HEK293 (cell line): Measurements from ENCODE around the gene SPATA1.

Experiments
- CTCF ChIA-PET: fragments of 350-600 bp; formaldehyde crosslinking; extraction: SDS; loops from one replicate; lab custom pipeline; 2021; ENCODE audit warnings: antibody characterized with exemption; lab: Yijun Ruan, JAX
- POLR2A ChIA-PET: fragments of 300-600 bp; formaldehyde crosslinking; extraction: SDS; loops from one replicate; lab custom pipeline; 2020; ENCODE audit warnings: antibody characterized with exemption, inconsistent platforms; lab: Yijun Ruan, JAX
- H3K27ac ChIP-seq: fragments of 200-500 bp; sonication (Bioruptor generic); 2 replicates; pipeline ENCODE4 v1.5.1; 2014; ENCODE audit warnings: low read depth, low read length, control low read depth, inconsistent platforms; ENCODE audit errors: extremely low read depth
- H3K36me3 ChIP-seq, 2 experiments: fragments of 200-500 bp in 1 of 2; sonication (Bioruptor generic) in 1 of 2; 1 replicate in 1 of 2; 2 replicates in 1 of 2; pipeline ENCODE4 v1.5.1; 2014 to 2017; ENCODE audit warnings: inconsistent platforms in 2 of 2, low read length in 2 of 2; ENCODE audit not compliant: control insufficient read depth in 2 of 2, insufficient read depth in 1 of 2
- H3K4me1 ChIP-seq: fragments of 200-500 bp; sonication (Bioruptor generic); 2 replicates; pipeline ENCODE4 v1.5.1; 2014; ENCODE audit warnings: mild to moderate bottlenecking, low read length, inconsistent platforms; ENCODE audit not compliant: control insufficient read depth, insufficient read depth
- H3K4me3 ChIP-seq: 2 replicates; pipeline ENCODE4 v1.5.1; 2011; ENCODE audit warnings: low read depth, mild to moderate bottlenecking, control low read depth, low read length, moderate library complexity
- H3K9me3 ChIP-seq: fragments of 200-500 bp; sonication (Bioruptor generic); 2 replicates; pipeline ENCODE4 v1.5.1; 2014; ENCODE audit warnings: low read depth, low read length, inconsistent platforms; ENCODE audit not compliant: control insufficient read depth, insufficient read depth
- ATF2 ChIP-seq: fragments of 450-650 bp; formaldehyde crosslinking; IDR thresholded peaks from 2 replicates; pipeline ENCODE4 v1.5.1; 2016; ENCODE audit warnings: missing biosample characterization, missing genetic modification characterization, low read depth
- KLF7 ChIP-seq: fragments of 450-650 bp; formaldehyde crosslinking; IDR thresholded peaks from 2 replicates; pipeline ENCODE4 v1.5.1; 2016; ENCODE audit warnings: missing biosample characterization, missing genetic modification characterization, borderline replicate concordance
- PATZ1 ChIP-seq: fragments of 450-650 bp; formaldehyde crosslinking; IDR thresholded peaks from 2 replicates; pipeline ENCODE4 v1.5.1; 2016; ENCODE audit warnings: missing biosample characterization, missing genetic modification characterization
- REPIN1 ChIP-seq: fragments of 450-650 bp; formaldehyde crosslinking; IDR thresholded peaks from 2 replicates; pipeline ENCODE4 v1.5.1; 2017; ENCODE audit warnings: missing biosample characterization, missing genetic modification characterization, low read depth
- ZBTB44 ChIP-seq: fragments of 450-650 bp; IDR thresholded peaks from 2 replicates; pipeline ENCODE4 v1.5.1; 2018; ENCODE audit warnings: missing biosample characterization, mild to moderate bottlenecking, missing genetic modification characterization
- ZFHX2 ChIP-seq: fragments of 450-650 bp; formaldehyde crosslinking; conservative IDR thresholded peaks from 2 replicates; pipeline ENCODE4 v1.5.1; 2016; ENCODE audit warnings: missing biosample characterization, missing genetic modification characterization
- ZFP3 ChIP-seq: fragments of 450-650 bp; formaldehyde crosslinking; IDR thresholded peaks from 2 replicates; pipeline ENCODE4 v1.5.1; 2016; ENCODE audit warnings: low read depth, missing biosample characterization, missing genetic modification characterization
- ZNF112 ChIP-seq: fragments of 450-650 bp; formaldehyde crosslinking; IDR thresholded peaks from 2 replicates; pipeline ENCODE4 v1.5.0; 2017; ENCODE audit warnings: missing biosample characterization, missing genetic modification characterization
- ZNF140 ChIP-seq: fragments of 450-650 bp; formaldehyde crosslinking; IDR thresholded peaks from 2 replicates; pipeline ENCODE4 v1.5.1; 2016; ENCODE audit warnings: missing biosample characterization, missing genetic modification characterization
- ZNF2 ChIP-seq: fragments of 450-650 bp; formaldehyde crosslinking; IDR thresholded peaks from 2 replicates; pipeline ENCODE4 v1.5.1; 2016; ENCODE audit warnings: missing biosample characterization, missing genetic modification characterization
- ZNF335 ChIP-seq: fragments of 450-650 bp; formaldehyde crosslinking; conservative IDR thresholded peaks from 2 replicates; pipeline ENCODE4 v1.5.1; 2016; ENCODE audit warnings: missing biosample characterization, missing genetic modification characterization
- ZNF555 ChIP-seq: fragments of 450-650 bp; formaldehyde crosslinking; conservative IDR thresholded peaks from 2 replicates; pipeline ENCODE4 v1.5.1; 2017; ENCODE audit warnings: missing biosample characterization, mild to moderate bottlenecking, missing genetic modification characterization, inconsistent platforms
- ZNF610 ChIP-seq: fragments of 450-650 bp; formaldehyde crosslinking; IDR thresholded peaks from 2 replicates; pipeline ENCODE4 v1.5.1; 2016; ENCODE audit warnings: missing biosample characterization, missing genetic modification characterization, borderline replicate concordance
- ZNF621 ChIP-seq: fragments of 450-650 bp; formaldehyde crosslinking; IDR thresholded peaks from 2 replicates; pipeline ENCODE4 v1.5.1; 2017; ENCODE audit warnings: missing biosample characterization, missing genetic modification characterization
- ZNF660 ChIP-seq: fragments of 450-650 bp; IDR thresholded peaks from 2 replicates; pipeline ENCODE4 v1.5.1; 2018; ENCODE audit warnings: missing biosample characterization, mild to moderate bottlenecking, missing genetic modification characterization
- ZNF701 ChIP-seq: fragments of 450-650 bp; formaldehyde crosslinking; IDR thresholded peaks from 2 replicates; pipeline ENCODE4 v1.5.1; 2016; ENCODE audit warnings: missing biosample characterization, missing genetic modification characterization

The SPATA1 gene

GRCh38 chr1:84570436-84571149 lies 64.4 kb downstream of the SPATA1 start:
- H3K4me1 ChIP-seq: no peaks in the 10 kb centered on the region
- H3K27ac ChIP-seq: no peak overlapping the region
- TF ChIP-seq ZNF112 (tag by site-specific recombination) (no peak), ZNF140 (tag by site-specific recombination) (0 out of 2 replicates have a peak, but pooled peaks have one; percentile 10)
- TF ChIP-seq, all 188 proteins: peak for 1
- peaks cover 0 to 32% of the 10 kb centered on the region in 2 experiments; a peak in 1 of 3 replicates for H3K36me3 ChIP-seq
- ChIA-PET POLR2A (no interaction called here), CTCF (no interaction called here)
- no peak overlapping the region for H3K4me3 ChIP-seq
- no peaks in the 10 kb centered on the region for H3K9me3 ChIP-seq

- CTCF ChIA-PET: no interaction called here
- Histone ChIP-seq H3K4me1 (no peaks in the 10 kb centered on the region), H3K9me3 (no peaks in the 10 kb centered on the region), H3K27ac (no peak overlapping the region), H3K36me3 (peaks cover 0 to 30% of the 10 kb centered on the region in 2 experiments; a peak in 1 of 3 replicates), H3K4me3 (no peak overlapping the region)
- TF ChIP-seq ZNF610 (tag by site-specific recombination) (no peak), ZNF555 (tag by site-specific recombination) (no peak), KLF7 (tag by site-specific recombination) (no peak), ZBTB44 (tag by site-specific recombination) (no peak), ZNF701 (tag by site-specific recombination) (no peak)
- POLR2A ChIA-PET: no interaction called here
Observed at GRCh38 chr1:84571150-84571535, 65.0 kb downstream of the SPATA1 start.

- Histone ChIP-seq H3K4me1 (no peaks in the 10 kb centered on the region), H3K27ac (peak overlapping the region; percentile 93), H3K4me3 (peak overlapping the region; percentile 63), H3K9me3 (no peaks in the 10 kb centered on the region), H3K36me3 (peaks cover 0 to 20% of the 10 kb centered on the region in 2 experiments; a peak in 1 of 3 replicates)
- POLR2A ChIA-PET: interaction anchor here (0.6 to 2.7 kb wide), 11 partner anchors 9 to 748 kb away, joined by 3 to 20 read pairs (median 5); partner anchors contain the start of genes GNG5, RPF1 and SPATA1
- CTCF ChIA-PET: interaction anchor here (0.9 to 1.8 kb wide), 3 partner anchors 47 to 93 kb away, joined by 3 to 5 read pairs (median 4); partner anchors contain the start of genes GNG5 and SPATA1
- TF ChIP-seq ZNF621 (tag by site-specific recombination) (no peak), ZNF335 (peak; percentile 51; the same call in 1 of the 2 replicates), ATF2 (0 out of 2 replicates have a peak, but pooled peaks have one; percentile 6)
Observed at GRCh38 chr1:84573481-84573966, 67.3 kb downstream of the SPATA1 start.

- POLR2A ChIA-PET: interaction anchor here (0.6 to 2.7 kb wide), 11 partner anchors 8 to 747 kb away, joined by 3 to 20 read pairs (median 5); partner anchors contain the start of genes GNG5, RPF1 and SPATA1
- H3K4me1 ChIP-seq: no peaks in the 10 kb centered on the region
- CTCF ChIA-PET: interaction anchor here (0.6 to 1.8 kb wide), 5 partner anchors 14 to 340 kb away, joined by 3 to 5 read pairs (median 4); partner anchors contain the start of genes GNG5 and SPATA1
- no peaks in the 10 kb centered on the region for H3K9me3 ChIP-seq
- peak within 1 kb of the TSS; percentile 93 for H3K27ac ChIP-seq
- H3K36me3 ChIP-seq: peaks cover 0 to 13% of the 10 kb centered on the region in 2 experiments; a peak in 1 of 3 replicates
- H3K4me3 ChIP-seq: peak within 1 kb of the TSS; percentile 63
- TF ChIP-seq ZFHX2 (tag by site-specific recombination) (peak; percentile 62), REPIN1 (tag by site-specific recombination) (no peak), ZFP3 (peak; percentile 41; the same call in 1 of the 2 replicates), ZNF2 (tag by site-specific recombination) (peak; percentile 58; the same call in 1 of the 2 replicates), ZNF660 (tag by site-specific recombination) (peak; percentile 83; the same call in 1 of the 2 replicates), PATZ1 (tag by site-specific recombination) (0 out of 2 replicates have a peak, but pooled peaks have one; percentile 37), ZNF335 (peak; percentile 41)
Observed at GRCh38 chr1:84573967-84574842, 68.0 kb downstream of the SPATA1 start, which contains the start of gene CTBS. TSS of gene CTBS (minus strand) at chr1:84574440. CDS start at chr1:84574415, 25 bp downstream.
